Activated naive CD4-positive, alpha-beta T cell treated with anti-CD3 and anti-CD28 coated beads, Interleukin-2, amount 10 ng/mL, durations not matched to agents 7 days and 5 days (primary cell): ENCODE data around the gene PAQR4.

Source experiments
- CTCF ChIA-PET: fragments of 350-600 bp; sonication (Branson Sonifier 250); formaldehyde crosslinking; loops from one replicate; lab custom pipeline; 2021; ENCODE audit warnings: antibody characterized with exemption; lab: Charles Lee
- DNase-seq: peaks from one replicate; pipeline ENCODE4 v3.0.0-alpha.2; 2020
- H3K27ac Mint-ChIP-seq: one replicate; pipeline ENCODE4 v1.8.0; 2021; ENCODE audit warnings: mild to moderate bottlenecking, moderate library complexity, mixed read lengths
- H3K27me3 Mint-ChIP-seq: one replicate; pipeline ENCODE4 v1.8.0; 2021; ENCODE audit warnings: mild to moderate bottlenecking, mixed read lengths
- H3K36me3 Mint-ChIP-seq: one replicate; pipeline ENCODE4 v1.8.0; 2021; ENCODE audit warnings: mixed read lengths
- H3K4me1 Mint-ChIP-seq: one replicate; pipeline ENCODE4 v1.8.0; 2021; ENCODE audit warnings: mixed read lengths
- H3K4me3 Mint-ChIP-seq: one replicate; pipeline ENCODE4 v1.8.0; 2021; ENCODE audit warnings: mild to moderate bottlenecking, moderate library complexity, mixed read lengths
- H3K9me3 Mint-ChIP-seq: one replicate; pipeline ENCODE4 v1.8.0; 2021; ENCODE audit warnings: mixed read lengths

PAQR4 gene

DNA sequence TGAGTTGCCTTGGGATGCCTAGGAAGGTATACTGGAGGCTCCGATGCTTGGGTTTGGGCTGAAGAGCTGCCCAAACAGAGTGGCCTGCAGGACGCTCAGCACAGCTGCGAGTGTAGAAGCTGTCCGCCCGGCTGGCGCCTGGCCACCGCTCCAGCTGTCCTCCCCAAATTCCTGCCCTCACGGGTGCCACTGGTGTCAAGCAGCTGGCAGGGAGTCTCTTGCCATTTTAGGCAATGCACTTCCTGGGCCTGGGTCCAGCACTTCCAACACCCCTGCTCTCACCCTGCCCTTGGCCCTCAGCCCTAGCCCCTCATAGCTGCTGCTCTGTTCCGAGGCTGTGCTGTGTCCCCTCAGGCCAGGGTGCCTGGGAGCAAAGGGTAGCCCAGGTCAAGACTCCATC is 16.3 kb downstream of the PAQR4 start:
- no peak for DNase-seq
- peaks cover 65% of the 10 kb centered on the region for H3K27me3 Mint-ChIP-seq
- no peaks in the 10 kb centered on the region for H3K9me3 Mint-ChIP-seq
- no peaks in the 10 kb centered on the region for H3K36me3 Mint-ChIP-seq
- H3K4me1 Mint-ChIP-seq: peaks cover 26% of the 10 kb centered on the region
- CTCF ChIA-PET: interaction anchor here (1.4 to 1.6 kb wide), 2 partner anchors 8 to 22 kb away, joined by 3 to 4 read pairs; partner anchors contain the start of gene KREMEN2
- H3K4me3 Mint-ChIP-seq: no peak overlapping the region
- H3K27ac Mint-ChIP-seq: no peak overlapping the region

DNA sequence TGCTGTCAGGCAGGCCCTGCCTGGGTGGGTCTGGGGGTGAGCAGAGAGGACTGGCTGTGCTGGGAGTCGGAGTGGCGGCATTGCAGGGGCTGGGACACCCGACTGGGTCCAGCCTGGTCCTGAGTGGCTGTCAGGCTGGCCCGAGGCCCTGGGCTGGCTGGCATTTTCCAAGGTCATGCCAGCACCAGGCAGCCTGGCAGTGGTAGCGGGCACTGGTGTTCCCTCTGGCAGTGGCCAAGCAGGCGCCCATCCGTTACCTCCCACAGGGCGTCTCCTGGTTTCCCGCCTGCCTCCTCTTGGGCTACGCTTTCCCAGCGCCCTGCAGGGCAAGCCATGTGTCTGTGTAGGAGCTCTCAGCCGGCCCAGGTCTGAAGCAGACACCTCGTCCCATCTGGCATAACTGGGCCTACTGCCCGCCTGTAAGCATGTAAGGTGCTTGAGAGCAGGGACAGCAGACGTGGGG is 16.8 kb downstream of the PAQR4 start:
- DNase-seq: no peak
- peaks cover 23% of the 10 kb centered on the region for H3K4me1 Mint-ChIP-seq
- H3K27ac Mint-ChIP-seq: no peak overlapping the region
- no peaks in the 10 kb centered on the region for H3K9me3 Mint-ChIP-seq
- H3K36me3 Mint-ChIP-seq: no peaks in the 10 kb centered on the region
- CTCF ChIA-PET: interaction anchor here (1.4 to 1.6 kb wide), 2 partner anchors 8 to 22 kb away, joined by 3 to 4 read pairs; partner anchors contain the start of gene KREMEN2
- no peak overlapping the region for H3K4me3 Mint-ChIP-seq
- H3K27me3 Mint-ChIP-seq: peaks cover 69% of the 10 kb centered on the region

GRCh38 chr16:2986623-2987188 is 17.6 kb downstream of the PAQR4 start:
- DNase-seq: no peak
- CTCF ChIA-PET: interaction anchor here (1.0 kb wide), 1 partner anchor 41 kb away, joined by 3 read pairs; no protein-coding TSS in a partner anchor
- no peak overlapping the region for H3K27ac Mint-ChIP-seq
- H3K4me3 Mint-ChIP-seq: no peak overlapping the region
- no peaks in the 10 kb centered on the region for H3K36me3 Mint-ChIP-seq
- no peaks in the 10 kb centered on the region for H3K9me3 Mint-ChIP-seq
- peaks cover 15% of the 10 kb centered on the region for H3K4me1 Mint-ChIP-seq
- peaks cover 76% of the 10 kb centered on the region for H3K27me3 Mint-ChIP-seq

DNA sequence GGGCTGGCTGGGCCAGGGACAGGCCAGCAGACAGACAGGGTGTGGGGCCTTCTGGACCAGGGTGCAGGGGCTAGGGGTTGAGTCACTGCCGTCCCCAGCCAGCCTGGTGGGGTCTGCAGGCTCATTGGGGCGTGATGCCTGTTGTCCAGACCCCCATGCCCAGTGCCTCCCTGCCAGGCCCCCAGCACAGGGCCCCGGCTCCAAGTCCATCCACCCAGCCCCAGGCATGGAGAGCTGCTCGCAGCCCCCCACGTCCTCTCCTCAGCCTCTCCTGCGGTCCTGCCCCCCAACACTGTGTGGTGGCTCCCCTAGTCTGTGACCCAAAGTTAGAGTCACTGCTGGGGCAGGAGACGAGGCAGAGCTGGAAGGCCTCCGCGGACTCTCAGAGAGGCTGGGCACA is 18.1 kb downstream of the PAQR4 start:
- no peak overlapping the region for H3K27ac Mint-ChIP-seq
- peaks cover 12% of the 10 kb centered on the region for H3K4me1 Mint-ChIP-seq
- no peak overlapping the region for H3K4me3 Mint-ChIP-seq
- H3K36me3 Mint-ChIP-seq: no peaks in the 10 kb centered on the region
- DNase-seq: no peak
- H3K27me3 Mint-ChIP-seq: peaks cover 80% of the 10 kb centered on the region
- CTCF ChIA-PET: interaction anchor here (1.0 kb wide), 1 partner anchor 41 kb away, joined by 3 read pairs; no protein-coding TSS in a partner anchor
- no peaks in the 10 kb centered on the region for H3K9me3 Mint-ChIP-seq

- H3K4me3 Mint-ChIP-seq: no peak overlapping the region
- peaks cover 10% of the 10 kb centered on the region for H3K4me1 Mint-ChIP-seq
- peaks cover 78% of the 10 kb centered on the region for H3K27me3 Mint-ChIP-seq
- H3K36me3 Mint-ChIP-seq: no peaks in the 10 kb centered on the region
- no peak overlapping the region for H3K27ac Mint-ChIP-seq
- CTCF ChIA-PET: interaction anchor here (1.0 to 1.1 kb wide), 2 partner anchors 19 to 40 kb away, joined by 3 read pairs; no protein-coding TSS in a partner anchor
- H3K9me3 Mint-ChIP-seq: no peaks in the 10 kb centered on the region
- DNase-seq: no peak
Observed at GRCh38 chr16:2987833-2988232, 18.7 kb downstream of the PAQR4 start.

- CTCF ChIA-PET: interaction anchor here (1.1 kb wide), 1 partner anchor 18 kb away, joined by 3 read pairs; no protein-coding TSS in a partner anchor
- no peak for DNase-seq
- Mint-ChIP-seq H3K4me1 (peaks cover 5% of the 10 kb centered on the region), H3K4me3 (no peak overlapping the region), H3K27ac (no peak overlapping the region), H3K27me3 (peaks cover 76% of the 10 kb centered on the region), H3K36me3 (no peaks in the 10 kb centered on the region), H3K9me3 (no peaks in the 10 kb centered on the region)
Observed at GRCh38 chr16:2988590-2989099, 19.5 kb downstream of the PAQR4 start.

DNA sequence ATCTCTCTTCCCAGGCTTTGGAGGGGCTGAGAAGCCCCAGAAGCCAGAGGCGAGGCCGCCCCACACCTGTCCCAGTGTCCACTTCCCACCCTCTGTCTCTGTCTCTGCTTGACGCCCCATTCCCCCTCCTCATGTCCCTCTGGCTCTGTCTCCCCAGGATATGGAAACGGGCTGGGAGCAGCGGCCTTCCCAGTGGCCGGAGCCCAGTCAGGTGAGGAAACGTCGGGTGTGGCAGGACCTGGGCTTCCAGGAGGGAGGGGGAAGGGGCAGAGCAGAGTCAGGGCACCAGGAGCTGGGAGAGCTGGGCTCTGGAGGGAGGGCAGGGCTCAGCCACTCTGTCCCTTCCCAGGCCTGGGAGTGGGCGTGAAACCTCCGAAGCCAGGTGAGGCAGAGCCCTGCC is 21.7 kb downstream of the PAQR4 start:
- Mint-ChIP-seq H3K27me3 (peaks cover 69% of the 10 kb centered on the region), H3K9me3 (no peaks in the 10 kb centered on the region), H3K27ac (no peak overlapping the region), H3K36me3 (no peaks in the 10 kb centered on the region), H3K4me1 (no peaks in the 10 kb centered on the region), H3K4me3 (no peak overlapping the region)
- no peak for DNase-seq
- CTCF ChIA-PET: no interaction called here

GRCh38 chr16:2991566-2992261 is 22.6 kb downstream of the PAQR4 start:
- H3K36me3 Mint-ChIP-seq: no peaks in the 10 kb centered on the region
- H3K4me1 Mint-ChIP-seq: no peaks in the 10 kb centered on the region
- H3K27me3 Mint-ChIP-seq: peaks cover 69% of the 10 kb centered on the region
- DNase-seq: no peak
- no peak overlapping the region for H3K27ac Mint-ChIP-seq
- no peak overlapping the region for H3K4me3 Mint-ChIP-seq
- H3K9me3 Mint-ChIP-seq: no peaks in the 10 kb centered on the region
- CTCF ChIA-PET: interaction anchor here (1.2 kb wide), 1 partner anchor 36 kb away, joined by 3 read pairs; no protein-coding TSS in a partner anchor

DNA sequence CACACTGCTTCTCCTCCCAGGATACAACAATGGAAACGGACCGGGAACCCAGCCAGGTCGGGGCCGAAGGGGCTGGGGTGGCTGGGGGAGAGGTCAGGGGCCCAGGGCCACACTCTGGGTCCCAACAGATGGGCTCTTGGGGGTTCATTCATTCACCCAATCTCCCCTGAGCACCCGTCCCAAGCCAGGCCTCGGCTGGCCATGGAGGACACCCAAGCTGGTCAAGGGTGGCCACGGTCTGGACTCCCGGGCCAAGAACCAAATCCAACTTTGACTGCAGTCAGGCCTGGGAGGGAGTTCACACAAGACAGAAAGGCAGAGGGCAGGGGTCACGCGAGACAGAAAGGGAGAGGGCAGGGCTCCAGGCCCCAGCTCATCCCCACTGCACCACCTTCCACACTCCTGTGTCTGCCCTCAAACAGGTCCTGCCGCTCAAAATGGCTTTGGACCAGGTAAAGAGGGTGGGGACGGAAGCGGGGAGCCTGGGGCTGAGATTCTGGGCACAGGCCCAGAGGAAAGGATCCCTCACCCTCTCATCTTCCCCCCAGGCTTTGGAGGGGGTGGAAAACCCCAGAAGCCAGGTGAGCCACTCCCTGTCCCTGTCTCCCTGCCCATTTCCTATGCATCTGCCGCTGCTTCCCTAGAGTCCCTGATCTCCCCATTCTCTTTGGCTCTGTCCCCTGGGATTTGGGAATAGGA is 23.4 kb downstream of the PAQR4 start:
- CTCF ChIA-PET: interaction anchor here (1.2 kb wide), 1 partner anchor 35 kb away, joined by 3 read pairs; no protein-coding TSS in a partner anchor
- no peak for DNase-seq
- Mint-ChIP-seq H3K4me1 (no peaks in the 10 kb centered on the region), H3K27ac (no peak overlapping the region), H3K27me3 (peaks cover 73% of the 10 kb centered on the region), H3K4me3 (no peak overlapping the region), H3K9me3 (no peaks in the 10 kb centered on the region), H3K36me3 (no peaks in the 10 kb centered on the region)

GRCh38 chr16:2996298-2996697 is 27.1 kb downstream of the PAQR4 start:
- DNase-seq: no peak
- CTCF ChIA-PET: interaction anchor here (17.3 kb wide), 1 partner anchor 31 kb away, joined by 300 read pairs; the partner anchor contains the start of genes CLDN6, HCFC1R1, THOC6 and TNFRSF12A
- no peak overlapping the region for H3K4me3 Mint-ChIP-seq
- H3K27me3 Mint-ChIP-seq: peaks cover 72% of the 10 kb centered on the region
- no peaks in the 10 kb centered on the region for H3K9me3 Mint-ChIP-seq
- no peak overlapping the region for H3K27ac Mint-ChIP-seq
- H3K36me3 Mint-ChIP-seq: no peaks in the 10 kb centered on the region
- H3K4me1 Mint-ChIP-seq: no peaks in the 10 kb centered on the region

- no peak overlapping the region for H3K27ac Mint-ChIP-seq
- peaks cover 5% of the 10 kb centered on the region for H3K4me1 Mint-ChIP-seq
- no peaks in the 10 kb centered on the region for H3K36me3 Mint-ChIP-seq
- H3K9me3 Mint-ChIP-seq: no peaks in the 10 kb centered on the region
- H3K4me3 Mint-ChIP-seq: no peak overlapping the region
- DNase-seq: no peak
- peaks cover 66% of the 10 kb centered on the region for H3K27me3 Mint-ChIP-seq
- CTCF ChIA-PET: interaction anchor here (17.3 kb wide), 1 partner anchor 27 kb away, joined by 300 read pairs; the partner anchor contains the start of genes CLDN6, HCFC1R1, THOC6 and TNFRSF12A
Observed at GRCh38 chr16:2999929-3000328, 30.8 kb downstream of the PAQR4 start.

DNA sequence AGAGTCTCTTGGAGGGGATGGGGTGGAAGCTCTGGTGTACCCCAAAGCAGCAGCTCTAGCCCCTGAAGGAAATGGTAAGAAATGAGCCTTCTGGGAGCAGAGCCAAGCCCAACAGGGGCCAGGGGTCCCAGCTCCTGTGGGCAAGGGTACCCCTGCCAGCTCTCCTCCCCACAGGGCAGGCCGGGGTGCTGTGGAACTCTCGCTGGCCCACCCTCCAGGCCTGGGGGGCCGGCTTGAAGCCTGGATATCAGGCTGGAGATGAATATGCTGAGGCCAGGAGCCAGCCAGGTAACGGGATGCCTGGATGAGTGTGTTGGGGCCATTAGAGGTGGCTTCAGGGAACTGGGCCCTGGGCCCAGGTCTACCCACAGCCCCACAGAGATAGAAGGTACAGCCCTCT is 31.4 kb downstream of the PAQR4 start:
- H3K4me3 Mint-ChIP-seq: no peak overlapping the region
- CTCF ChIA-PET: interaction anchor here (0.6 to 17.3 kb wide), 2 partner anchors 26 to 36 kb away, joined by 3 to 300 read pairs; partner anchors contain the start of genes CLDN6, HCFC1R1, THOC6 and TNFRSF12A
- no peak overlapping the region for H3K27ac Mint-ChIP-seq
- peaks cover 69% of the 10 kb centered on the region for H3K27me3 Mint-ChIP-seq
- H3K9me3 Mint-ChIP-seq: no peaks in the 10 kb centered on the region
- no peaks in the 10 kb centered on the region for H3K36me3 Mint-ChIP-seq
- H3K4me1 Mint-ChIP-seq: peaks cover 6% of the 10 kb centered on the region
- DNase-seq: no peak

DNA sequence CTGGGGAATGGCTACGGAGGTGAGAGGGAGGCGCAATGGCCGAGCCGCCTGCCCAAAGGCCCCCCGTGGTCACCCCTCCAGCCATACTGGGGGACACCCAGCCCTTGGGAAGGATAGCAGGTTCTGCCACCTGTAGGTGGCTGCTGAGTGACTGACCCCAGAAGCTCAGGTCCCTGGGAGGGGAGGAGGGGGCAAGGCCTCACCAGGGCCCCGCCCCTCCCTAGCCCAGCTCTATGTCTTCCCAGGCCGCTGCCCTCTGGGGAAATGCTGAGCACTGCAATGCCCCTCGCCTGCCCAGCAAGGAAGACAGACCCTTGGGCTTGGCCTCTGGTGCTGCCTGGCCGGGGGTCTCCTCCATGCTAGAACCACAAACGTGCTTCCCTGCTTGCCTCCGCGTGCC is 32.2 kb downstream of the PAQR4 start:
- Mint-ChIP-seq H3K36me3 (no peaks in the 10 kb centered on the region), H3K9me3 (no peaks in the 10 kb centered on the region), H3K27me3 (peaks cover 71% of the 10 kb centered on the region), H3K4me1 (peaks cover 11% of the 10 kb centered on the region), H3K4me3 (no peak overlapping the region), H3K27ac (no peak overlapping the region)
- CTCF ChIA-PET: interaction anchor here (0.6 to 17.3 kb wide), 3 partner anchors 26 to 45 kb away, joined by 3 to 300 read pairs (median 3); partner anchors contain the start of genes CLDN6, HCFC1R1, THOC6 and TNFRSF12A
- no peak for DNase-seq
